ENCODE results near the gene PLA2G2D. TPM values are rescaled to one million over a fixed set of nuclear protein-coding genes. Genes with fewer than 3 reads are reported as not detected.

The PLA2G2D gene
- total and polyA plus RNA-seq, 10 of the 15 experiments (the other 5 are each of a cell fraction or from before 2014, with no cell fraction given): 0.06 to 0.38 (median 0.16) TPM; not detected in 2

- Histone ChIP-seq H3K27ac (ENCODE audit: control insufficient read depth, insufficient read depth) (no peak overlapping the region), H3K9me3 (replicated peaks; ENCODE audit: control insufficient read depth, insufficient read depth, low read length) (no peaks in the 10 kb centered on the region), H3K9ac (ENCODE audit: control insufficient read depth, insufficient read depth, low read length) (no peak overlapping the region), H2AFZ (ENCODE audit: control insufficient read depth, low read depth, low read length) (no peak overlapping the region), H4K20me1 (ENCODE audit: control insufficient read depth, insufficient read depth) (no peaks in the 10 kb centered on the region), H3K79me2 (ENCODE audit: control insufficient read depth, insufficient read depth, low read length) (no peaks in the 10 kb centered on the region), H3K4me3 (no peak overlapping the region), H3K27me3 (replicated peaks in 1 of 2; ENCODE audit: control insufficient read depth in 2 of 2, insufficient read depth in 2 of 2, low read length in 1 of 2) (no peaks in the 10 kb centered on the region), H3K4me1 (ENCODE audit: control insufficient read depth, insufficient read depth, low read length) (no peaks in the 10 kb centered on the region; the same call in 1 of the 2 replicates), H3K36me3 (ENCODE audit: control insufficient read depth in 2 of 2, insufficient read depth in 2 of 2, low read length in 1 of 2) (no peaks in the 10 kb centered on the region), H3K4me2 (ENCODE audit: control insufficient read depth, insufficient read depth) (no peak overlapping the region)
- 0% methylated on average over 1 of the region's 1 CpG for WGBS (ENCODE audit: insufficient coverage, insufficient replicate concordance, low lambda C conversion rate, missing lambda C conversion rate)
- ChIA-PET SMC1A (ENCODE audit: uncharacterized antibody, unreplicated experiment) (interaction anchor here (1.0 kb wide), 1 partner anchor 18 kb away, joined by 3 read pairs; no protein-coding TSS in a partner anchor), RAD21 (ENCODE audit: unreplicated experiment) (no interaction called here), CTCF (interaction anchor here (1.1 kb wide), 1 partner anchor 46 kb away, joined by 4 read pairs; no protein-coding TSS in a partner anchor), POLR2A (no interaction called here)
- intact Hi-C loops (cut with micrococcal nuclease; ENCODE audit: unreplicated experiment): no loop called here
- FAIRE-seq: no peak
- no TSS peak for BruUV-seq (replicated peaks)
- ATAC-seq: no peak
- DNase-seq (ENCODE audit: low read depth, low spot score): no peak
- in situ Hi-C loops (cut with MboI): no loop called here
- TF ChIP-seq MTA3 (IDR thresholded peaks at IDR 0.05; ENCODE audit: borderline replicate concordance, low read length) (no peak), CEBPZ (IDR thresholded peaks at IDR 0.05; ENCODE audit: low read depth, low read length) (no peak), SUPT20H (IDR thresholded peaks at IDR 0.05; ENCODE audit: borderline replicate concordance, control insufficient read depth, low read depth, low read length) (no peak), CREB1 (IDR thresholded peaks at IDR 0.05; ENCODE audit: low read depth) (no peak), PRDM15 (CRISPR knock-in tag; IDR thresholded peaks at IDR 0.05) (no peak), HDGF (IDR thresholded peaks at IDR 0.05) (no peak), TARDBP (IDR thresholded peaks at IDR 0.05; ENCODE audit: borderline replicate concordance) (no peak), ZBTB4 (CRISPR knock-in tag; IDR thresholded peaks at IDR 0.05) (no peak), LARP7 (IDR thresholded peaks at IDR 0.05) (no peak), BRCA1 (IDR thresholded peaks at IDR 0.05; ENCODE audit: low read depth, low read length) (no peak), BCL3 (IDR thresholded peaks at IDR 0.05; ENCODE audit: borderline replicate concordance, insufficient read depth, low read depth, low read length, poor library complexity, severe bottlenecking) (no peak), BHLHE40 (IDR thresholded peaks at IDR 0.05; ENCODE audit: borderline replicate concordance in 1 of 2, low read depth in 2 of 2, low read length in 1 of 2) (no peak), CBFB (IDR thresholded peaks at IDR 0.05; ENCODE audit: low read depth) (no peak)
Observed at GRCh38 chr1:20105856-20106255, 13.5 kb downstream of the PLA2G2D start.
